Kidney (tissue), 14 donors: ENCODE data around the gene PITPNM1. TPM values are rescaled to one million over a fixed set of nuclear protein-coding genes. Genes with fewer than 3 reads are reported as not detected.

ENCODE experiments used
- DNase-seq, 5 donors: peaks; one replicate each; pipeline ENCODE4 v3.0.0-alpha.2; 2013 to 2020
- FAIRE-seq: peaks from 2 replicates; lab custom pipeline; 2012; peaks lifted over from hg19 to GRCh38; lab: Jason Lieb, UNC
- H3K27ac ChIP-seq, 2 donors: one replicate each; pipeline ENCODE4 v1.7.0; 2013; ENCODE audit warnings: low read depth in 2 of 2, low read length in 2 of 2, inconsistent platforms in 1 of 2
- H3K27me3 ChIP-seq: one replicate; pipeline ENCODE4 v1.7.1; 2013; ENCODE audit warnings: low read length, inconsistent platforms; ENCODE audit not compliant: control insufficient read depth, insufficient read depth
- H3K36me3 ChIP-seq, 3 donors: one replicate each; pipeline versions ENCODE4 v1.7.0 to v1.7.1; 2013; ENCODE audit warnings: low read length in 3 of 3, control low read depth in 1 of 3, inconsistent platforms in 1 of 3; ENCODE audit not compliant: insufficient read depth in 3 of 3, control insufficient read depth in 2 of 3
- H3K4me1 ChIP-seq, 3 donors: one replicate each; pipeline versions ENCODE4 v1.7.0 to v1.7.1; 2013; ENCODE audit warnings: low read length in 3 of 3, inconsistent platforms in 1 of 3, low read depth in 1 of 3; ENCODE audit not compliant: control insufficient read depth in 2 of 3, insufficient read depth in 2 of 3
- H3K4me3 ChIP-seq, 3 donors: one replicate each; pipeline versions ENCODE4 v1.7.0 to v1.8.1; 2013; ENCODE audit warnings: low read length in 3 of 3, control low read depth in 1 of 3, inconsistent platforms in 1 of 3
- H3K9ac ChIP-seq, 3 donors: one replicate each; pipeline versions ENCODE4 v1.7.0 to v1.7.1; 2013; ENCODE audit warnings: low read length in 3 of 3, control low read depth in 1 of 3, inconsistent platforms in 1 of 3
- H3K9me3 ChIP-seq, 3 donors: one replicate each; pipeline versions ENCODE4 v1.7.0 to v1.7.1; 2013; ENCODE audit warnings: low read length in 3 of 3, control low read depth in 1 of 3, inconsistent platforms in 1 of 3; ENCODE audit not compliant: control insufficient read depth in 2 of 3, insufficient read depth in 1 of 3
- CTCF ChIP-seq: IDR thresholded peaks from 3 replicates; pipeline ENCODE4 v1.5.1; 2012; ENCODE audit warnings: mild to moderate bottlenecking, moderate library complexity, borderline replicate concordance; ENCODE audit not compliant: insufficient read depth; ENCODE audit errors: extremely low read depth
- intact Hi-C: fragments of 100-400 bp; cut with DNase I; formaldehyde crosslinking; loops from one replicate; pipeline ENCODE4 v1.11.1; 2022
- polyA plus RNA-seq: library from polyadenylated mRNA; stranded (reverse); fragments of 350-450 nt; fragmentation: Illumina TruSeq; extraction: RNeasy Lipid Tissue Mini Kit (QIAGEN cat#74804); gene quantifications from one replicate; pipeline ENCODE4 v1.2.3, GENCODE V29; 2014; ENCODE audit warnings: low read depth, low replicate concordance; ENCODE audit not compliant: insufficient read depth
- total RNA-seq: library from RNA; stranded (reverse); fragmentation: NEBNext Ultra II Directional; extraction: Animal tissue kit (Norgen Biotek cat#: 25700); gene quantifications from one replicate; pipeline ENCODE4 v1.2.1, GENCODE V29; 2021
- donor health status: control.
- donor health status: control.
- donor health status: control.
- donor health status: control.
- donor health status: control.
- donor health status: DM: yes; HTN: yes; CAD: no.
- donor health status: Normal renal cell carcinoma (clear cell type).

PITPNM1 gene
- total and polyA plus RNA-seq, 2 donors from 2014 or later, result 19.3 to 74.7 TPM

GRCh38 chr11:67458266-67458665 lies 46.9 kb downstream of the PITPNM1 start:
- DNase-seq (no peak), FAIRE-seq (no peak)
- Histone ChIP-seq H3K27me3 (no peaks in the 10 kb centered on the region), H3K36me3 (no peaks in the 10 kb centered on the region), H3K9ac (no peak overlapping the region), H3K9me3 (no peaks in the 10 kb centered on the region), H3K27ac (no peak overlapping the region), H3K4me3 (no peak overlapping the region), H3K4me1 (no peaks in the 10 kb centered on the region)
- TF ChIP-seq CTCF, result no peak
- intact Hi-C loops, result no loop called here

- no peak overlapping the region for H3K4me3 ChIP-seq
- FAIRE-seq (no peak), DNase-seq (no peak)
- intact Hi-C loops, result no loop called here
- H3K27me3 ChIP-seq, result no peaks in the 10 kb centered on the region
- H3K36me3 ChIP-seq, result no peaks in the 10 kb centered on the region
- H3K9ac ChIP-seq, result no peak overlapping the region
- H3K27ac ChIP-seq, result no peak overlapping the region
- no peaks in the 10 kb centered on the region for H3K9me3 ChIP-seq
- TF ChIP-seq CTCF, result no peak
- peaks cover 0 to 2% (median 0%) of the 10 kb centered on the region in 3 donors for H3K4me1 ChIP-seq
Observed at GRCh38 chr11:67457453-67457852, 47.7 kb downstream of the PITPNM1 start.

- intact Hi-C loops, result no loop called here
- peak in 1 of 5 donors; percentile 67 for DNase-seq
- Histone ChIP-seq H3K4me3 (no peak overlapping the region), H3K27me3 (no peaks in the 10 kb centered on the region), H3K9me3 (no peaks in the 10 kb centered on the region), H3K9ac (no peak overlapping the region), H3K4me1 (peaks cover 0 to 2% (median 0%) of the 10 kb centered on the region in 3 donors), H3K27ac (no peak overlapping the region), H3K36me3 (no peaks in the 10 kb centered on the region)
- no peak for FAIRE-seq
- no peak for TF ChIP-seq CTCF
Observed at GRCh38 chr11:67456068-67456705, 49.0 kb downstream of the PITPNM1 start.
